MM.1S (cell line): ENCODE data around the gene KRTAP5-8.

Source experiments
- DNase-seq: peaks from one replicate; pipeline ENCODE4 v3.0.0-alpha.2; 2015
- H2AFZ ChIP-seq: fragments of 300-600 bp; sonication (generic); 2 replicates; pipeline ENCODE4 v1.6.0; 2016; ENCODE audit warnings: antibody characterized with exemption, low read length
- H3F3A ChIP-seq: fragments of 300-600 bp; sonication (generic); 2 replicates; pipeline ENCODE4 v1.6.1; 2016; ENCODE audit warnings: mild to moderate bottlenecking, antibody characterized with exemption, low read length, moderate library complexity, mixed read lengths; ENCODE audit not compliant: insufficient read depth
- H3K27ac ChIP-seq: fragments of 300-600 bp; sonication (generic); 2 replicates; pipeline ENCODE4 v1.5.1; 2016; ENCODE audit warnings: mild to moderate bottlenecking, low read length
- H3K27me3 ChIP-seq: fragments of 300-600 bp; sonication (generic); replicated peaks from 2 replicates; pipeline ENCODE4 v1.6.0; 2016; ENCODE audit warnings: low read length; ENCODE audit not compliant: insufficient read depth
- H3K36me3 ChIP-seq: fragments of 300-600 bp; sonication (generic); replicated peaks from 2 replicates; pipeline ENCODE4 v1.6.1; 2016; ENCODE audit warnings: mild to moderate bottlenecking, low read length, mixed read lengths; ENCODE audit not compliant: insufficient read depth
- H3K4me1 ChIP-seq: fragments of 300-600 bp; sonication (generic); 2 replicates; pipeline ENCODE4 v1.6.1; 2016; ENCODE audit warnings: low read length, mixed read lengths
- H3K4me2 ChIP-seq: fragments of 300-600 bp; sonication (generic); 2 replicates; pipeline ENCODE4 v1.6.0; 2016; ENCODE audit warnings: low read depth, low read length
- H3K4me3 ChIP-seq: fragments of 300-600 bp; sonication (generic); 2 replicates; pipeline ENCODE4 v1.5.1; 2016; ENCODE audit warnings: low read length, mixed read lengths
- H3K79me2 ChIP-seq: fragments of 300-600 bp; sonication (generic); 2 replicates; pipeline ENCODE4 v1.6.1; 2016; ENCODE audit warnings: mixed run types, low read length, mixed read lengths
- H3K9ac ChIP-seq: fragments of 300-600 bp; sonication (generic); 2 replicates; pipeline ENCODE4 v1.6.1; 2016; ENCODE audit warnings: low read length, mixed read lengths
- H3K9me2 ChIP-seq: fragments of 300-600 bp; sonication (generic); replicated peaks from 2 replicates; pipeline ENCODE4 v1.6.1; 2016; ENCODE audit warnings: mild to moderate bottlenecking, low read length, mixed read lengths; ENCODE audit not compliant: insufficient read depth
- H3K9me3 ChIP-seq: fragments of 300-600 bp; sonication (generic); replicated peaks from 2 replicates; pipeline ENCODE4 v1.6.1; 2016; ENCODE audit warnings: mild to moderate bottlenecking, low read length, mixed read lengths; ENCODE audit not compliant: insufficient read depth
- H4K20me1 ChIP-seq: fragments of 300-600 bp; sonication (generic); 2 replicates; pipeline ENCODE4 v1.6.1; 2016; ENCODE audit warnings: mild to moderate bottlenecking, low read length, moderate library complexity, mixed read lengths; ENCODE audit not compliant: insufficient read depth
- CTCF ChIP-seq: fragments of 300-600 bp; sonication (generic); IDR thresholded peaks from 2 replicates; pipeline ENCODE4 v1.5.1; 2016; ENCODE audit warnings: antibody characterized with exemption, low read length, mixed read lengths
- EZH2 ChIP-seq: fragments of 300-600 bp; sonication (generic); optimal IDR thresholded peaks from 2 replicates; pipeline ENCODE3; 2017; ENCODE audit warnings: low read depth, mild to moderate bottlenecking, antibody characterized with exemption, low read length, mixed read lengths
- EZH2phosphoT487 ChIP-seq: fragments of 300-600 bp; sonication (generic); IDR thresholded peaks from 2 replicates; pipeline ENCODE4 v1.6.1; 2018; ENCODE audit warnings: antibody characterized with exemption, low read length

KRTAP5-8 gene

GRCh38 chr11:71502871-71503435 lies 34.9 kb upstream of the KRTAP5-8 start:
- Histone ChIP-seq H3K9me3 (no peaks in the 10 kb centered on the region), H3K27me3 (no peaks in the 10 kb centered on the region), H3K4me3 (no peak overlapping the region), H4K20me1 (no peaks in the 10 kb centered on the region), H3F3A (no peaks in the 10 kb centered on the region), H3K79me2 (no peaks in the 10 kb centered on the region), H3K27ac (no peak overlapping the region), H3K9me2 (no peaks in the 10 kb centered on the region), H3K36me3 (peaks cover 3% of the 10 kb centered on the region; the same call in 1 of the 2 replicates), H2AFZ (no peak overlapping the region), H3K4me2 (no peak overlapping the region), H3K4me1 (peaks cover 5% of the 10 kb centered on the region), H3K9ac (no peak overlapping the region)
- TF ChIP-seq EZH2, result no peak
- no peak for TF ChIP-seq EZH2phosphoT487
- no peak for TF ChIP-seq CTCF
- no peak for DNase-seq

DNA sequence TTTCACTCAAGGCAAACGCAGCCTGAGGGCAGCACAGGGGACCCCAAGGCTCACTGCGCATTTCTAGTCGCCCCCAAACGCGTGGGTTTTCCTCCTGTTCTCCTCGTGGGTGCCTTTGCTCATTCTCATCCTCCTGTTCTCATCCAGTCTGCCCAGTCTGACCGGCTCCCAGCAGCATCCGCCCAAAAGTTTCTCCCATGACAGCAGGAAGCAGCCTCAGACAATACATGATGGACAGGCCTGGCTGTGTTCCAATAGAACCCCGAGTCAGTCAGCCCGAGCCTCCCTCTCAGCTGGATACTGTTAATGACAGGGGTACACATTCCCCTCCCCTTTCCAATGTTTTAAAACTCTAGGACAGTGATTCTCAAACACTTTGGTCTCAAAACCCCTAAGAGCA lies 33.3 kb upstream of the KRTAP5-8 start:
- H3K4me2 ChIP-seq, result no peak overlapping the region
- H3K27me3 ChIP-seq, result no peaks in the 10 kb centered on the region
- no peaks in the 10 kb centered on the region for H4K20me1 ChIP-seq
- peaks cover 5% of the 10 kb centered on the region for H3K4me1 ChIP-seq
- H3F3A ChIP-seq, result no peaks in the 10 kb centered on the region
- H2AFZ ChIP-seq, result no peak overlapping the region
- no peak overlapping the region for H3K9ac ChIP-seq
- H3K4me3 ChIP-seq, result no peak overlapping the region
- H3K9me2 ChIP-seq, result no peaks in the 10 kb centered on the region
- DNase-seq, result no peak
- H3K27ac ChIP-seq, result no peak overlapping the region
- TF ChIP-seq EZH2phosphoT487 (no peak), EZH2 (no peak), CTCF (no peak)
- no peaks in the 10 kb centered on the region for H3K79me2 ChIP-seq
- no peaks in the 10 kb centered on the region for H3K9me3 ChIP-seq
- no peaks in the 10 kb centered on the region for H3K36me3 ChIP-seq

DNA sequence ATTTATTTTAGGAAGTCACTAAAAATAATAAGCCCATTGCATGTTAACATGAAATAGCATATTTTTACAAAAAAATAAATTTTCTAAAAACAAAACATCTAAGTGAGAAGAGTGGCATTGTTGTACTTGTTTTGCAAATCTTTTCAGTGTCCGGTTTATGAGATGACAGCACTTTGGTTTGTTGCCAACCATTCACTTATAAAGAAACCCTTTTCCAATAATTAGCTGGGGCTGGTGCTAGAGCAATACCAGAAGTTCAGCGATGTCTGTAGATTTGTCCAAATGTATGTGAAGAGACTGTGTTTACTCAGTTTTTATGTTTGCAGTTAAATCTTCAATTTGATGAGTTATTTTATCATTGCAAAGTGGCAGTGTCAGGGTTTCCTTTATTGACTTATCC lies 32.8 kb upstream of the KRTAP5-8 start:
- Histone ChIP-seq H2AFZ (no peak overlapping the region), H3K9me2 (no peaks in the 10 kb centered on the region), H3F3A (no peaks in the 10 kb centered on the region), H3K27ac (no peak overlapping the region), H3K4me1 (peaks cover 5% of the 10 kb centered on the region), H3K9ac (no peak overlapping the region), H3K27me3 (no peaks in the 10 kb centered on the region), H3K79me2 (no peaks in the 10 kb centered on the region), H4K20me1 (no peaks in the 10 kb centered on the region), H3K36me3 (no peaks in the 10 kb centered on the region), H3K9me3 (no peaks in the 10 kb centered on the region), H3K4me2 (no peak overlapping the region), H3K4me3 (no peak overlapping the region)
- no peak for DNase-seq
- TF ChIP-seq EZH2 (no peak), CTCF (no peak), EZH2phosphoT487 (no peak)
